Dermis blood vessel endothelial cell (primary cell): Measurements from ENCODE around the gene TSPYL2. TPM values are rescaled to one million over a fixed set of nuclear protein-coding genes. Genes with fewer than 3 reads are reported as not detected.

Experiments used
- DNase-seq: peaks from one replicate; pipeline ENCODE4 v3.0.0; 2010
- total RNA-seq: library from RNA; depleted of rRNA; stranded (reverse); fragments of >200 nt; gene quantifications from 2 replicates; pipeline ENCODE4 v1.2.3, GENCODE V29; 2014

Gene TSPYL2
- total RNA-seq, 1 donor from 2014 or later, result 5.6 TPM

GRCh38 chrX:53126377-53126776, 44.2 kb downstream of the TSPYL2 start:
- no peak for DNase-seq

- DNase-seq, result no peak
Observed at GRCh38 chrX:53128097-53128749, 46.1 kb downstream of the TSPYL2 start.

- no peak for DNase-seq
Observed at GRCh38 chrX:53133400-53133799, 51.2 kb downstream of the TSPYL2 start.

GRCh38 chrX:53135581-53135980, 53.4 kb downstream of the TSPYL2 start:
- DNase-seq, result no peak

Other genes with a start within 250 kb of the TSPYL2 start
- gene XAGE3, start 214.3 kb upstream of the TSPYL2 start, total RNA-seq, result not detected in 2 replicates
- gene FAM156B, start 185.0 kb upstream of the TSPYL2 start, total RNA-seq, result 6.7 and 10.4 TPM in 2 replicates
- 5.6 and 9.2 TPM in 2 replicates for gene FAM156A, start 123.8 kb upstream of the TSPYL2 start, total RNA-seq
- gene GPR173, start 33.6 kb upstream of the TSPYL2 start, total RNA-seq, result 1.7 and 2.5 TPM in 2 replicates
- 7.6 and 8.5 TPM in 2 replicates for gene KANTR, start 11.8 kb downstream of the TSPYL2 start, total RNA-seq
- gene KDM5C, start 142.8 kb downstream of the TSPYL2 start, total RNA-seq, result 122 and 175 TPM in 2 replicates
- 1.8 and 3.9 TPM in 2 replicates for gene IQSEC2, start 199.2 kb downstream of the TSPYL2 start, total RNA-seq